Measurements from ENCODE around the gene PRRC2B. TPM values are rescaled to one million over a fixed set of nuclear protein-coding genes. Genes with fewer than 3 reads are reported as not detected.

The PRRC2B gene
- total and polyA plus RNA-seq, 2 of the 13 experiments (the other 11 are each of a cell fraction or from before 2014, with no cell fraction given) = 20.8 to 37.4 TPM

GRCh38 chr9:131367450-131367849 is 26.4 kb upstream of the PRRC2B start (continued):
- TF ChIP-seq, protein P1, sequence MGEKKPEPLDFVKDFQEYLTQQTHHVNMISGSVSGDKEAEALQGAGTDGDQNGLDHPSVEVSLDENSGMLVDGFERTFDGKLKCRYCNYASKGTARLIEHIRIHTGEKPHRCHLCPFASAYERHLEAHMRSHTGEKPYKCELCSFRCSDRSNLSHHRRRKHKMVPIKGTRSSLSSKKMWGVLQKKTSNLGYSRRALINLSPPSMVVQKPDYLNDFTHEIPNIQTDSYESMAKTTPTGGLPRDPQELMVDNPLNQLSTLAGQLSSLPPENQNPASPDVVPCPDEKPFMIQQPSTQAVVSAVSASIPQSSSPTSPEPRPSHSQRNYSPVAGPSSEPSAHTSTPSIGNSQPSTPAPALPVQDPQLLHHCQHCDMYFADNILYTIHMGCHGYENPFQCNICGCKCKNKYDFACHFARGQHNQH (CRISPR knock-in tag; IDR thresholded peaks at IDR 0.05) = no peak
- TF ChIP-seq NCOA2 (CRISPR knock-in tag; IDR thresholded peaks at IDR 0.05) (no peak), PBX2 (CRISPR knock-in tag; IDR thresholded peaks at IDR 0.05) (no peak), ADNP (CRISPR knock-in tag; IDR thresholded peaks at IDR 0.05) (no peak)

DNA sequence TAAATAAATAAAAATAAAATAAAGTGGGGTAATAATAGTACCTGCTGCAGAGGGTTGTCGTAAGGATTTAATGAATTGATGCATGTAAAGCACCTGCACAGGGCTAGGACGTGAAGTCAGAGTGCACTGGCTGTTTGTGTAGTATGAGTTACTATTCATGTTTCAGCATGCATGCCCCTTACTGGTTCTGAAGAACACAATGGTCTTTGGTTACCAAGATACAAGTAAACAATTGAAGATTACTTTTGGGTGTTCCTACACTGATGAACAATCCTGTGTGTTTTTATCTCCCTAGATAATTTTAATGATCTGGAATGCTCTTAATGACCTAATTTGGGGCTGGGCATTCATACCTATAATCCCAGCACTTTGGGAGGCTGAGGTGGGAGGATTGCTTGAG is 23.2 kb upstream of the PRRC2B start:
- H3K27me3 ChIP-seq (ENCODE audit: control insufficient read depth in 1 of 2, insufficient read depth in 2 of 2, low read length in 2 of 2) = no peaks in the 10 kb centered on the region
- H3K36me3 ChIP-seq (replicated peaks in 1 of 2; ENCODE audit: control insufficient read depth in 1 of 2, insufficient read depth in 2 of 2, low read length in 2 of 2) = no peaks in the 10 kb centered on the region
- H3K79me2 ChIP-seq (ENCODE audit: insufficient read depth, low read length) = no peaks in the 10 kb centered on the region
- ATAC-seq = no peak
- H3K4me3 ChIP-seq (replicated peaks in 1 of 3; ENCODE audit: insufficient read depth in 1 of 3, low read depth in 2 of 3, low read length in 3 of 3) = no peak overlapping the region
- no peaks in the 10 kb centered on the region for H3K9me3 ChIP-seq (ENCODE audit: low read length)
- no peak for FAIRE-seq
- WGBS (ENCODE audit: low lambda C conversion rate) = 64% methylated on average over 2 of the region's 2 CpGs
- no peak overlapping the region for H3K27ac ChIP-seq (ENCODE audit: extremely low read length, insufficient read depth, low read length)
- peaks cover 33% of the 10 kb centered on the region for H3K4me1 ChIP-seq (ENCODE audit: insufficient read depth, low read length)
- H4K20me1 ChIP-seq (ENCODE audit: insufficient read depth, low read length) = no peaks in the 10 kb centered on the region
- no peak overlapping the region for H2AFZ ChIP-seq (ENCODE audit: low read length)
- DNase-seq (ENCODE audit: low spot score) = no peak
- BruUV-seq (replicated peaks) = no TSS peak
- CTCF ChIA-PET (ENCODE audit: low intra/inter-chr PET ratio, low total read pairs) = no interaction called here
- in situ Hi-C loops (cut with HindIII; ENCODE audit: extremely low pct_ligation_motif_present, low pct_unique_long_range_greater_than_20kb) (no loop called here), intact Hi-C loops (cut with micrococcal nuclease; ENCODE audit: unreplicated experiment) (no loop called here)
- H3K9ac ChIP-seq (ENCODE audit: insufficient read depth, low read depth, low read length) = no peak overlapping the region
- POLR2A ChIA-PET = no interaction called here
- no peak overlapping the region for H3K4me2 ChIP-seq (ENCODE audit: low read depth, low read length)
- TF ChIP-seq, protein P2, sequence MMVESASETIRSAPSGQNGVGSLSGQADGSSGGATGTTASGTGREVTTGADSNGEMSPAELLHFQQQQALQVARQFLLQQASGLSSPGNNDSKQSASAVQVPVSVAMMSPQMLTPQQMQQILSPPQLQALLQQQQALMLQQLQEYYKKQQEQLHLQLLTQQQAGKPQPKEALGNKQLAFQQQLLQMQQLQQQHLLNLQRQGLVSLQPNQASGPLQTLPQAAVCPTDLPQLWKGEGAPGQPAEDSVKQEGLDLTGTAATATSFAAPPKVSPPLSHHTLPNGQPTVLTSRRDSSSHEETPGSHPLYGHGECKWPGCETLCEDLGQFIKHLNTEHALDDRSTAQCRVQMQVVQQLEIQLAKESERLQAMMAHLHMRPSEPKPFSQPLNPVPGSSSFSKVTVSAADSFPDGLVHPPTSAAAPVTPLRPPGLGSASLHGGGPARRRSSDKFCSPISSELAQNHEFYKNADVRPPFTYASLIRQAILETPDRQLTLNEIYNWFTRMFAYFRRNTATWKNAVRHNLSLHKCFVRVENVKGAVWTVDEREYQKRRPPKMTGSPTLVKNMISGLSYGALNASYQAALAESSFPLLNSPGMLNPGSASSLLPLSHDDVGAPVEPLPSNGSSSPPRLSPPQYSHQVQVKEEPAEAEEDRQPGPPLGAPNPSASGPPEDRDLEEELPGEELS (CRISPR knock-in tag; IDR thresholded peaks at IDR 0.05) = no peak
- TF ChIP-seq KLF13 (CRISPR knock-in tag; IDR thresholded peaks at IDR 0.05) = no peak
- no peak for TF ChIP-seq ZNF772 (CRISPR knock-in tag; IDR thresholded peaks at IDR 0.05)
- TF ChIP-seq JARID2 (CRISPR knock-in tag; IDR thresholded peaks at IDR 0.05; ENCODE audit: insufficient replicate concordance) = no peak
- TF ChIP-seq, protein P3, sequence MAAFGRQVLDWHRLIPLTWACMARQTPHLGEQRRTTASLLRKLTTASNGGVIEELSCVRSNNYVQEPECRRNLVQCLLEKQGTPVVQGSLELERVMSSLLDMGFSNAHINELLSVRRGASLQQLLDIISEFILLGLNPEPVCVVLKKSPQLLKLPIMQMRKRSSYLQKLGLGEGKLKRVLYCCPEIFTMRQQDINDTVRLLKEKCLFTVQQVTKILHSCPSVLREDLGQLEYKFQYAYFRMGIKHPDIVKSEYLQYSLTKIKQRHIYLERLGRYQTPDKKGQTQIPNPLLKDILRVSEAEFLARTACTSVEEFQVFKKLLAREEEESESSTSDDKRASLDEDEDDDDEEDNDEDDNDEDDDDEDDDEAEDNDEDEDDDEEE (CRISPR knock-in tag; IDR thresholded peaks at IDR 0.05) = no peak
- TF ChIP-seq, protein P4, sequence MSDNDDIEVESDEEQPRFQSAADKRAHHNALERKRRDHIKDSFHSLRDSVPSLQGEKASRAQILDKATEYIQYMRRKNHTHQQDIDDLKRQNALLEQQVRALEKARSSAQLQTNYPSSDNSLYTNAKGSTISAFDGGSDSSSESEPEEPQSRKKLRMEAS (IDR thresholded peaks at IDR 0.05) = no peak
- no peak for TF ChIP-seq ZNF841 (CRISPR knock-in tag; IDR thresholded peaks at IDR 0.05; ENCODE audit: borderline replicate concordance)
- TF ChIP-seq SYNCRIP (IDR thresholded peaks at IDR 0.05; ENCODE audit: insufficient read depth, low read depth, low read length) = no peak
- TF ChIP-seq ZNF660 (CRISPR knock-in tag; IDR thresholded peaks at IDR 0.05; ENCODE audit: borderline replicate concordance, low read depth) = no peak
- TF ChIP-seq SMAD1 (CRISPR knock-in tag; IDR thresholded peaks at IDR 0.05; ENCODE audit: borderline replicate concordance, low read depth) = no peak
- TF ChIP-seq U2AF2 (IDR thresholded peaks at IDR 0.05; ENCODE audit: low read depth, low read length) = no peak
- TF ChIP-seq, protein P5, sequence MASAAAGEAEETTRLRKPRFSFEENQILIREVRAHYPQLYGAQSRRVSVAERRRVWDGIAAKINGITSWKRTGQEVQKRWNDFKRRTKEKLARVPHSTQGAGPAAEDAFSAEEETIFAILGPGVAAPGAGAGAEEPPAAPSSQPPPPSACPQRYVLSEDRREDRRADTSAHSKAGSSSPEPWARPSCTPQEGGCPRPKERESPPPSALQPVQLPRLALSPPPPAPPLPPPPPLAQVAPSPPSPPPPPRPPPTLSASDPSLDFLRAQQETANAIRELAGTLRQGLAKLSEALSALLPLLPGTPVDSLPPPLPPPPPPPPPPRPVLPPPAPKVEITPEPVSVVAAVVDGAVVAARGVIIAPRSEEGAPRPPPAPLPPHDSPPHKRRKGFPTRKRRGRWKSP (CRISPR knock-in tag; IDR thresholded peaks at IDR 0.05) = no peak
- TF ChIP-seq, protein P6, sequence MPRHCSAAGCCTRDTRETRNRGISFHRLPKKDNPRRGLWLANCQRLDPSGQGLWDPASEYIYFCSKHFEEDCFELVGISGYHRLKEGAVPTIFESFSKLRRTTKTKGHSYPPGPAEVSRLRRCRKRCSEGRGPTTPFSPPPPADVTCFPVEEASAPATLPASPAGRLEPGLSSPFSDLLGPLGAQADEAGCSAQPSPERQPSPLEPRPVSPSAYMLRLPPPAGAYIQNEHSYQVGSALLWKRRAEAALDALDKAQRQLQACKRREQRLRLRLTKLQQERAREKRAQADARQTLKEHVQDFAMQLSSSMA (CRISPR knock-in tag; IDR thresholded peaks at IDR 0.05) = no peak
